Mesothelial cell of epicardium (in vitro differentiated cells): ENCODE results near the gene S100P. TPM values are rescaled to one million over a fixed set of nuclear protein-coding genes. Genes with fewer than 3 reads are reported as not detected.

ENCODE experiments used
- DNase-seq, 2 experiments: peaks; one replicate each; pipeline ENCODE4 v3.0.0; 2021; ENCODE audit warnings: low spot score in 2 of 2; ENCODE audit not compliant: unreplicated experiment in 2 of 2
- H3K27ac Mint-ChIP-seq: 2 replicates; pipeline ENCODE4 v1.8.0; 2021; ENCODE audit warnings: mixed read lengths
- H3K27me3 Mint-ChIP-seq: 2 replicates; pipeline ENCODE4 v1.8.0; 2021; ENCODE audit warnings: low read depth, mixed read lengths
- H3K36me3 Mint-ChIP-seq: 2 replicates; pipeline ENCODE4 v1.8.0; 2021; ENCODE audit warnings: mixed read lengths
- H3K4me1 Mint-ChIP-seq: 2 replicates; pipeline ENCODE4 v1.8.0; 2021; ENCODE audit warnings: mixed read lengths
- H3K4me3 Mint-ChIP-seq: 2 replicates; pipeline ENCODE4 v1.8.0; 2021; ENCODE audit warnings: mild to moderate bottlenecking, moderate library complexity, mixed read lengths
- H3K9me3 Mint-ChIP-seq: 2 replicates; pipeline ENCODE4 v1.8.0; 2021; ENCODE audit warnings: mixed read lengths
- CTCF ChIP-seq: fragments of 200-600 bp; sonication (generic); IDR thresholded peaks from one replicate; pipeline ENCODE4 v1.5.0; 2021; ENCODE audit warnings: antibody characterized with exemption; ENCODE audit not compliant: unreplicated experiment
- total RNA-seq: library from RNA; stranded (reverse); gene quantifications from 3 replicates; pipeline ENCODE4 v1.2.1, GENCODE V29; 2021

Gene S100P
- total RNA-seq, 1 donor from 2014 or later = 1.1 TPM

DNA sequence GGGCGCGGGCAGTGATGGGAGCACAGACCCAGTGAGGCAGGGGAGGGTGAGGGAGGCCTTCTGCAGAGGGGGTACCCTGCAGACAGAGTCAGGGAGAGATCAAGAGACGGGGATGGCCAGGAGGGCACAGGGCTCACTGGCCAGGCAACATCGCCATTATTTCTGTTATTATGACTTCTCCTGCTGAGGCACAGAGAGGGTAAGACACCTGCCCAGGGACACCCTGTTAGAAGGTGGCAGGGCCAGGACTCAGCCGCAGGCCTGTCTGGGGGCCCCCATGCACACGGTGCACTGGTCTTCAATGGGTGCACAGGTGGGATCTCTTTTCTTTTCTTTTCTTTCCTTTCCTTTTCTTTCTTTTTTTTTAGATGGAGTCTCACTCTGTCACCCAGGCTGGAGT, 38.1 kb downstream of the S100P start:
- no peak for DNase-seq
- Mint-ChIP-seq H3K36me3 (no peaks in the 10 kb centered on the region), H3K27ac (no peak overlapping the region)

DNA sequence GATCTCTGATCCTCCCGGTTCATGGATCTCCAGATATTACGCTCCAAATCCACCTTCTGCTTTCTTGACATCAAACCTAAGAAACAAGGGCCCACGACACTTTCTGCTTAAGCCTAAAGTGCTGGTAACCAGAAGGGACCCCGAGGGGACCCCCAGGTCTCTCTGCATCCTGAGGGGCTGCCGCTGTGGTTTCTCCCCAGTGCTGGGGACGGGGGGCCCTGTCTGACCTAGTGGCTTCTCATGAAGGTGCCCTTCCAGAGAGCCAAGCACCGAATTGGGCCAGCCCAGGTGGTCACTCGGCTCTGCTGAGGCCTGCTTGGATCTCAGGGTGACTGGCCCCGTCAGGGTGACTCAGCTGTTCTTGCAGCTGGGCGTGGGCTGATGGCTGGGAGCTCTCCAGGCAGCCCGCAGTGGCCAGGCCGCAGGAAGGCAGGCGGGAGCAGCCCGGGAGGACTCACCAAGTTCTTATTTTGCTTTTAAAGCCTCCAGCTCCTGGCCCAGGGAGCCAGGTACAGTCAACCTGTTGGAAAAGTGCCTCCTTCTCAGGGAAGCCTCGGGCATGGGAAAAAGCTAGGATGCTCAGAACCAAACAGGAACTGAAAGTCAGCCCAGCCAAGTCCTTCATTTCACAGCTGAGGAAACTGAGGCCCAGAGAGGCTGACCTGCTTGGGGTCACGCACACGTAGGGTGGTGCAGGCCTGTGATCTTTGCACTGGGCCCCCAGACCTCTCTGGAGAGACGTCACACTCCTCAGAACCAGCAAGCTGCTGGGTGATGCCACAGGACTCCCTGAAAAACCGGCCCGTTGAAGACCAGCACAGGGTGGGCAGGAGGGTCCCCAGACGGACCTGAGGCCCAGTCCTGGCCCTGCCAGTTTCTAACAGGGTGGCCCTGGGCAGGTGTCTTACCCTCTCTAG, 39.0 kb downstream of the S100P start:
- Mint-ChIP-seq H3K4me1 (peaks cover 2% of the 10 kb centered on the region), H3K27ac (no peak overlapping the region), H3K36me3 (no peaks in the 10 kb centered on the region), H3K4me3 (no peak overlapping the region), H3K9me3 (no peaks in the 10 kb centered on the region), H3K27me3 (no peaks in the 10 kb centered on the region)
- no peak for DNase-seq
- no peak for TF ChIP-seq CTCF

More for the DNA sequence above, 38.1 kb downstream of the S100P start:
- no peaks in the 10 kb centered on the region for H3K27me3 Mint-ChIP-seq
- no peaks in the 10 kb centered on the region for H3K9me3 Mint-ChIP-seq
- no peak for TF ChIP-seq CTCF
- H3K4me3 Mint-ChIP-seq = no peak overlapping the region
- H3K4me1 Mint-ChIP-seq = peaks cover 2% of the 10 kb centered on the region

DNA sequence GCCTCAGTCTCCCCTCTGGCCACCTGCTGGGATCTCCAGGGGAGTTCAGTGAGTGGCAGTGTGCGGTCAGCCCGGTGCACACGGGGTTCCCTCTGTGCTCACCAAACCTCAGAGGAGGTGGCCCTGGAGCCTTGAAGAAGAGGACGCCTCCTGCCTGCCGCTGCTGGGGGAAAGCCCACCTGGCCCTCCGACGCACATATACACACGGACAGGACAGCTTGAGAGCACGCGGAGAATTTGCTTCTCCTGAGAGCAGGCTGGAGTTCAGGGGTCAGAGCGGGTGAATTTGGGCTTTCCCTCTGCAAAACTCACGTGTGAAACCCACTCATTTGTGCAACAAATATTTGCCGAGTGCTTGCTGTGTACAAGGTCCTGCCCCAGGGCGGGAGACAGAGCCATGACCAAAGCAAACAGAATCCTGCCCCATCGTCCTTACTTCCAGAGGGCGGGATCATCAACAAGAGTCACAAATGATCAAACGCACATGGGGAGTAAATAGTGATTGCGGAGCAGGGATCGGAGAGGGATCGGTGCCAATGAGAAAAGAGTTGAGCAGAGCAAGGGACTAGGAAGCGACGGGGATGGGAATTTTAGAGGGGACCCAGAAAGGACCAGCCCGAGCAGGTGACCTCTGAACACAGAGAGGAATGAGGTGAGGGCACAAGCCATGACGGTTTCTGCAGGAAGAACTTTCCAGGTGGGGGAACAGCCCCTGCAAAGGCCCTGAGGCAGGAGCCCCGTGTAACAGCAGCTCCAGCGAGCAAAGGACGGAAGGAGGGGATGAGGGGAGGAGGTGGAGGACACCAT, 39.9 kb downstream of the S100P start:
- Mint-ChIP-seq H3K27ac (no peak overlapping the region), H3K27me3 (no peaks in the 10 kb centered on the region), H3K4me3 (no peak overlapping the region), H3K36me3 (no peaks in the 10 kb centered on the region), H3K4me1 (peaks cover 2% of the 10 kb centered on the region), H3K9me3 (no peaks in the 10 kb centered on the region)
- DNase-seq = no peak
- no peak for TF ChIP-seq CTCF

DNA sequence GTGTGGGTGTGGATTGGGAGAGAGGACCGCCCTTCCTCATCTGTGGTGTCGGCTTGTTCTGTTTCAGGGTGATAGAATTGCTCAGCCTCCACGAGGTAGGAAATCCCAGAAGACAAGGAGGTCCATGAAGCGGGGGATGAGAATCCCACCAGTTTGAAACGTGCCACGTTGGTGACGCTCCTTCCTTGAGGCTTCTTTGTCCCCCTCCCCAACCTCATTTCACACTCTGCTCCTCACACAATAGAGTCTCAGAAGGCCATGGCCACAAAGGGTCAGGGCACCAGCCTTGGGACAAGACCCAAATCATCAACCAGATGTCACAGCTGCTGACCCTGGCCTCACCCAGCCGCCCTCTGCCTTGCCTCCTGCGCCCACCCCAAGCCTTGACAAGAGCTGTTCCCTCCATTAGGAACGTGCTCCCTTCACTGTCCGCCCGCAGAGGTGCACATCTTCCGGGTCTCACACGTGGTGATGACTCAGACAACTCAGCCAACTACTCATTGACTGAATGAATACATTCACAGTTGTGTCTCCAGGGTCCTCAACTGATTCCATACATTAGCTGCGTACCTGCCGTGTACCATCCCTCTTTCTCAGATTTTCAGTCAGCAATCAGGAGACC, 40.6 kb downstream of the S100P start:
- H3K9me3 Mint-ChIP-seq = peaks cover 2% of the 10 kb centered on the region
- H3K27ac Mint-ChIP-seq = no peak overlapping the region
- DNase-seq = no peak

More for the DNA sequence above, 40.6 kb downstream of the S100P start:
- Mint-ChIP-seq H3K4me3 (no peak overlapping the region), H3K36me3 (no peaks in the 10 kb centered on the region), H3K27me3 (no peaks in the 10 kb centered on the region), H3K4me1 (peaks cover 2% of the 10 kb centered on the region)
- TF ChIP-seq CTCF = no peak
